Mucosa of descending colon (tissue), 3 donors: ENCODE results near the gene TMEM164. TPM values are rescaled to one million over a fixed set of nuclear protein-coding genes. Genes with fewer than 3 reads are reported as not detected.

ENCODE experiments used
- ATAC-seq: fragments of 200-7000 bp; cut with Tn5 transposase; one replicate; pipeline ENCODE4 v1.9.1; 2020; ENCODE audit warnings: mild to moderate bottlenecking, moderate library complexity
- DNase-seq, 3 donors: peaks; one replicate each; pipeline ENCODE4 v3.0.0-alpha.2; 2020
- H3K36me3 ChIP-seq: fragments of 200-600 bp; one replicate; pipeline ENCODE4 v1.8.0; 2021; ENCODE audit warnings: low read depth, mild to moderate bottlenecking
- H3K4me1 ChIP-seq: fragments of 200-600 bp; one replicate; pipeline ENCODE4 v1.8.0; 2021; ENCODE audit warnings: low read depth, mild to moderate bottlenecking
- H3K4me3 ChIP-seq: fragments of 200-600 bp; one replicate; pipeline ENCODE4 v1.8.0; 2021; ENCODE audit warnings: mild to moderate bottlenecking
- H3K9me3 ChIP-seq: fragments of 200-600 bp; one replicate; pipeline ENCODE4 v1.8.0; 2021; ENCODE audit warnings: mild to moderate bottlenecking
- intact Hi-C, 2 donors: fragments of 100-400 bp; cut with DNase I in 1 of 2; cut with micrococcal nuclease in 1 of 2; formaldehyde crosslinking; loops; one replicate each; pipeline versions ENCODE4 v1.11.0 to v1.11.1; 2022; cut with DNase I, micrococcal nuclease
- total RNA-seq, 3 donors: library from RNA; stranded (reverse); fragmentation: NEBNext Ultra II Directional in 2 of 3; extraction: Animal tissue kit (Norgen Biotek cat#: 25700) in 2 of 3; gene quantifications; one replicate each; pipeline versions ENCODE4 v1.2.1 to v1.2.4, GENCODE V29; 2021 to 2023
- TF ChIP-seq, protein P1 (sequence below): fragments of 200-600 bp; IDR thresholded peaks from one replicate; pipeline ENCODE4 v1.8.0; 2022; ENCODE audit warnings: antibody characterized with exemption, mild to moderate bottlenecking
- donor health status: DM: no; HTN: no; CAD: no; lungs with moderate emphysema.
- donor health status: DM: no; HTN: no; CAD: no.
- donor health status: DM: no; HTN: yes; CAD: no.

The TMEM164 gene
- total RNA-seq, 3 donors from 2014 or later = 58.6 to 103 (median 95.4) TPM

DNA sequence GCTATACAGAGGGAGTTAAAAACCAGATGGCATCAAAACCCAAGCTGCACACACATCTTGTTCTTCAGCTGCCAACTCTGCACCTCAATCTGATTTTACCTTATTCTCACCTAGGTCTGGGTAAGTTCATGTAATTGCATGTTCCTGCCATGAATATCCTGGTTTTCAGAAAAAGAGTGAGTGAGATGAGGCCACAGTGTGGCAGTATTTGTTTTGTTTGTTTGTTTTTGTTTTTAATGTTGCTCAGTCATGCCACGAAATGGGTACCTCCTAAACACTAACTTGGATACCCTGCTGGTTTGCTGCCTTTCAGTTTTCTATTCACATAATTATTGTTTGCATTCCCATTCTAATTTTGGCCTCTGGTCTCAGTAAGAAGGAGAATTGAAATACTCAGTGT lies 22.5 kb downstream of the TMEM164 start:
- no peak overlapping the region for H3K4me3 ChIP-seq
- H3K4me1 ChIP-seq = no peaks in the 10 kb centered on the region
- H3K9me3 ChIP-seq = no peaks in the 10 kb centered on the region
- intact Hi-C loops = no loop called here
- DNase-seq (no peak), ATAC-seq (no peak)
- TF ChIP-seq, protein P1, sequence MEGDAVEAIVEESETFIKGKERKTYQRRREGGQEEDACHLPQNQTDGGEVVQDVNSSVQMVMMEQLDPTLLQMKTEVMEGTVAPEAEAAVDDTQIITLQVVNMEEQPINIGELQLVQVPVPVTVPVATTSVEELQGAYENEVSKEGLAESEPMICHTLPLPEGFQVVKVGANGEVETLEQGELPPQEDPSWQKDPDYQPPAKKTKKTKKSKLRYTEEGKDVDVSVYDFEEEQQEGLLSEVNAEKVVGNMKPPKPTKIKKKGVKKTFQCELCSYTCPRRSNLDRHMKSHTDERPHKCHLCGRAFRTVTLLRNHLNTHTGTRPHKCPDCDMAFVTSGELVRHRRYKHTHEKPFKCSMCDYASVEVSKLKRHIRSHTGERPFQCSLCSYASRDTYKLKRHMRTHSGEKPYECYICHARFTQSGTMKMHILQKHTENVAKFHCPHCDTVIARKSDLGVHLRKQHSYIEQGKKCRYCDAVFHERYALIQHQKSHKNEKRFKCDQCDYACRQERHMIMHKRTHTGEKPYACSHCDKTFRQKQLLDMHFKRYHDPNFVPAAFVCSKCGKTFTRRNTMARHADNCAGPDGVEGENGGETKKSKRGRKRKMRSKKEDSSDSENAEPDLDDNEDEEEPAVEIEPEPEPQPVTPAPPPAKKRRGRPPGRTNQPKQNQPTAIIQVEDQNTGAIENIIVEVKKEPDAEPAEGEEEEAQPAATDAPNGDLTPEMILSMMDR = no peak
- H3K36me3 ChIP-seq = no peaks in the 10 kb centered on the region

DNA sequence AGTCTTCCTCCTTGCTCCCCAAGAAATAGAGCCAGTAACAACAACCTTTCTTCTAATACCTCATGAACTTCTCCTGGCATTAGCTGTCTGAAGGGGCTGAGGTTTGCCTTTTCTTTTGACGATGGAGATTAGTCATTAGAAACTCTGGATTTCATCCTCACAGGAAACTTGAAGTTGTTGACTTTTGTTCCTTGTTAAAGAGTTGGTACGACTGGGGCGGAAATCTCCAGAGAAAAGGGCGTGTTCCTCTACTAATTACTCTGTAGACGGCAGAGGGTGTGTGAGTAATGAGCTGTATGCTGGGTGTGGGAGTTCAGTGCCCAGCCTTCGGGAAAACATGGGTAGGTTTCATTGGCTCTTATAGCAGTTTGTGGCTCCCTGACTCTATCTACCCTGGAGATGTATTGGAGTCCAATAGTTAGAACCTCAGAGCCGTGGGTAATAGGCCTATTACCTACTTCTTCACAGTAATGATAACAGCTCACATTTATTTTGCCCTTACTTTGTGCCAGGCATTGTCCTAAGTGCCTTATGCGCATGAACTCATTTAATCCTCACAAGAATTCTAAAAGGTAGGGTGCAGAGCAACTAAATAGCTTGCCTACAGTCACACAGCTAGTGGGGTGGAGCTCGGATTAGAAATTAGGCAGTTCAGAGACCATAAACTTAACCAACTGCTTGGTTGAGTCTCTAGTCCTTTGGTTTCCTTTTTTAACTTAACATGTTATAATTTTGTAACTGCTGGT lies 23.4 kb downstream of the TMEM164 start:
- peak in 2 of 3 donors; percentile 26 to 72 for DNase-seq
- H3K4me1 ChIP-seq = no peaks in the 10 kb centered on the region
- intact Hi-C loops = no loop called here
- no peaks in the 10 kb centered on the region for H3K36me3 ChIP-seq
- no peaks in the 10 kb centered on the region for H3K9me3 ChIP-seq
- TF ChIP-seq, protein P1 = no peak
- no peak overlapping the region for H3K4me3 ChIP-seq
- ATAC-seq = peak; percentile 97

DNA sequence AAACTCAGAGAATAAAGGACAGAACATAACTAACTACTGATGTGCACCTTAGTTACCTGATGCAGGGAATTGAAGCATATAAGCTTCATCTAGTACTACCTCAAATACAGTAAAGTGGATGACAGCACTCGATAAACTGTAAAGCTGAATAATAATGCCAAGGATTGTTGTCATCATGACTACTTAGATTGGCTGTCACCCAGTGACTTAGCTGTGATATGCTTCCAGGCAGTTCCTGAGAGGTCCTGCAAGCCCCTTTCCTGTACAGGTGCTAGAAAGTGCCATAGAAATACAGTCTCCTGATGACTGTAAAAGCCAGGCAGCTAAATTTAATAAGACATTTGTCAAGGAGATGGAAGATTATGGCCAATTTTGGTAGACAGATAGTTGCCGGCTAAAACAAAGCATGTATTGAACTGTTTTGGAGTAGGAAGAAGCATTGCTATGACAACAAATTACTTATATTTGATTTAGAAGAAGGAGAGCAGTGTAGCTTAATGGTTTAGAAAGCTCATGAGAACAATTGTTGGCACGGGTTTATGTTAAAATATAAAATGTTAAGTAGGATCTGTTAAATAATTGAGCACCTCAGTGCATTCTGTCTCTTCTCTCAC lies 29.7 kb downstream of the TMEM164 start:
- ATAC-seq = no peak

DNA sequence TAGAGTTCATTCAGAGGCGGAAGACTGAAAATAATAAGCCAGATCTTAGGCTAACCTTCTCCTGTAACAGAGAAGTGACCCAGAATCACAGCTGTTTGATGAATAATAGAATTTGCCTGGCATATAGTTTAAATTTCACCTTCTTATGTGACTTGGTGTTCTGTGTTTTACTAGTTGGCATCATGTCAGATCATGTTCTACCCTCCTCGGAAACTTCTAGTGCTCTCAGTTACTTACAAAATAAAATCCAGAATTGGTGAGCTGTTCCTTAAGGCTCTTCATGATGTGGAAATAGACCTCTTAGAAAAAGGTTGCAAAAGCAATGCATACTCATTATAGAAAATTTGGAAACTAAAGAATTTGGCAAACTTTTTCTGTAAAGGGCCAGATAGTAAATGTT lies 31.1 kb downstream of the TMEM164 start:
- Histone ChIP-seq H3K36me3 (no peaks in the 10 kb centered on the region), H3K4me3 (no peak overlapping the region), H3K9me3 (no peaks in the 10 kb centered on the region), H3K4me1 (no peaks in the 10 kb centered on the region)
- intact Hi-C loops = no loop called here
- no peak for ATAC-seq
- TF ChIP-seq, protein P1 = no peak
- no peak for DNase-seq

More for the DNA sequence above, 29.7 kb downstream of the TMEM164 start:
- Histone ChIP-seq H3K4me1 (no peaks in the 10 kb centered on the region), H3K36me3 (no peaks in the 10 kb centered on the region), H3K9me3 (no peaks in the 10 kb centered on the region), H3K4me3 (no peak overlapping the region)
- intact Hi-C loops = no loop called here
- DNase-seq = no peak
- TF ChIP-seq, protein P1 = no peak

DNA sequence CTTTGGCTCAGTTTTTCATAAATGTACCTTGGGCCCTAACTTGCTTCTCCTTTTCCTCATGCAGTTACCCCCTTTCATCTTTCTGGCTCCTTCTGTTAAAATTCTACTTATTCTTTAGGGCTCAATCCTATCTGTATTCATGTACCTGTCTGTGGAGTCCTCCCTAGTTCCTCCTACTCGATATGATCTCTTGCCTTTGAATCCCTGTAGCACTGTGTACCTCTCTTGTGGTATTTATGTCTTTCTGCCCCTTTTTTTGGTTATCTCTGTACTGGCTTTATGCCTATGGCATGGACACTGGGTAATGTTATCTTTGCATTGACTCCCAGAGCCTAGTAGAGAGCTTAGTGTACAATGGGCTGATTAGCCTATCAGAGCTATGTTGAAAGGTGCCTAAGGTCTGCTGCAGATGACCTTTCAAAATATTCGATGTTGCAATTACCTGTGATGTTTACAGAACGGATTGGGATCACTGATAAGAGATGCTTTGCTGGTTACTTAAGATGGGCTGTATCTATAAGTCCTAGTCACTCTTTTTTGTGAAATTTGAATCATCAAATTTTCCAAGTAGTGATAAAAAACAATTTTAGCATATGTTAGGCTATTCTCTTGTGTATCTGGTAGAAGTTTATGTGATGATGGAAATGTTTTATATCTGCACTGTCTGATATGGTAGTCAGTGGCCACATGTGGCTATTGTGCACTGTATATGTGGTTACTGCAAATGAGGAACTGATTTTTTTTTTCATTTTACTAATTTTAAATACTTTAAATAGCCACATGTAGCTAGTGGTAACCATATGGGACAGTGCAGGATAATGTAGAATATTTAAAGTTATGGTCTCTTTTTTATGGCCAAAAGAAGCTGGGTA lies 33.5 kb downstream of the TMEM164 start:
- ATAC-seq (peak; percentile 18), DNase-seq (no peak)
- Histone ChIP-seq H3K4me3 (no peak overlapping the region), H3K9me3 (no peaks in the 10 kb centered on the region), H3K36me3 (no peaks in the 10 kb centered on the region), H3K4me1 (no peaks in the 10 kb centered on the region)
- intact Hi-C loops = no loop called here
- TF ChIP-seq, protein P1 = no peak
